GM12874 (cell line): Measurements from ENCODE around the gene BUB1B.

ENCODE experiments used
- TF ChIP-seq, protein P1 (sequence below): IDR thresholded peaks from 2 replicates; pipeline ENCODE4 v1.5.1; 2011; ENCODE audit warnings: low read depth, mild to moderate bottlenecking, control low read depth, low read length, moderate library complexity; ENCODE audit not compliant: insufficient read depth

BUB1B gene

DNA sequence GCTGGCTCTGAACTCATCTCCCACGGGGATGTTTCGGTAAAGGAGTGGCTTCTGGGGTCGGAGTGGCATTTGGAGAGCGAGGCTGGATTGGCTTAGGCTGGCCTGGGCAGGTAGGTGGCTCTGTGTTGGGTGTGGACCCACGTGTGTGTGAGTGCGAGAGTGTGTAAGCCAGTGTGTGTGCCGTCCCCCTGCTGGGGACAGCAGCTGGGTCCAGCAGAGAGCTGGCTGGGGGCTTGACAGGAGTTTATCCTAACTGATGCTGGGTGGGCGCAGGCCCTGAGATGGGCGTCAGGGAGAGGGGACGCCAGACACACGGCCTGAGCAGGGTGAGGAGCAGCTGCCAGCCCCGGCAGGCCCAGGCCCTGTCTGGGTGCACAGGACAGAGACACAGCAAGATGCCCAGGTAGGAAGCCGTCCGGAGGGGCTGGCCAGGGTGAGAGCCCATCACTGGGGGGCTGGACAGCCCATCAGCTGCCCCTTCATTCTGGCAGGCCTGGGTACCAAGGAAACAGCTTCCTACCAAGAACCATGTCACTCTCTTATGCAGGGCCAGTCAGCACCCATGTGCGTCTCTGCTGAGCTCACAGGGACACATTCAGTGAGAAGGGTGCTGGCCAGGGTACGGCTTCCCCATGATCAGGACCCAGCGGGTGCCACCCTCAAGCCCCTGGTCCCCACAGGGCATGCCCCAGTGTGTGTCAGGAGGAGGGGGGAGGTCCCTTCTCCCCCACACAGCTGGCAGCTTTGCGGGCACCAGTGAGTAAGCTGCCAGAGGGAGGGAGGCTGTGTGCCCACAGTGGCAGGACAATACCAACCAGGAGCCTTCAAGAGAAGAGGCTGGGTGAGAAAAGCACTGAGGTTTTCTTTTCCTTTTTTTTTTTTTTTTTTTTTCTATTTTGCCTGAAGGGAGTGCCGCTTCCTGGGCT, 79.1 kb downstream of the BUB1B start:
- TF ChIP-seq, protein P1, sequence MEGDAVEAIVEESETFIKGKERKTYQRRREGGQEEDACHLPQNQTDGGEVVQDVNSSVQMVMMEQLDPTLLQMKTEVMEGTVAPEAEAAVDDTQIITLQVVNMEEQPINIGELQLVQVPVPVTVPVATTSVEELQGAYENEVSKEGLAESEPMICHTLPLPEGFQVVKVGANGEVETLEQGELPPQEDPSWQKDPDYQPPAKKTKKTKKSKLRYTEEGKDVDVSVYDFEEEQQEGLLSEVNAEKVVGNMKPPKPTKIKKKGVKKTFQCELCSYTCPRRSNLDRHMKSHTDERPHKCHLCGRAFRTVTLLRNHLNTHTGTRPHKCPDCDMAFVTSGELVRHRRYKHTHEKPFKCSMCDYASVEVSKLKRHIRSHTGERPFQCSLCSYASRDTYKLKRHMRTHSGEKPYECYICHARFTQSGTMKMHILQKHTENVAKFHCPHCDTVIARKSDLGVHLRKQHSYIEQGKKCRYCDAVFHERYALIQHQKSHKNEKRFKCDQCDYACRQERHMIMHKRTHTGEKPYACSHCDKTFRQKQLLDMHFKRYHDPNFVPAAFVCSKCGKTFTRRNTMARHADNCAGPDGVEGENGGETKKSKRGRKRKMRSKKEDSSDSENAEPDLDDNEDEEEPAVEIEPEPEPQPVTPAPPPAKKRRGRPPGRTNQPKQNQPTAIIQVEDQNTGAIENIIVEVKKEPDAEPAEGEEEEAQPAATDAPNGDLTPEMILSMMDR: no peak

- TF ChIP-seq, protein P1: no peak
Observed at GRCh38 chr15:40240619-40241221, 79.9 kb downstream of the BUB1B start.

GRCh38 chr15:40241269-40242212, 80.7 kb downstream of the BUB1B start:
- TF ChIP-seq, protein P1: no peak

DNA sequence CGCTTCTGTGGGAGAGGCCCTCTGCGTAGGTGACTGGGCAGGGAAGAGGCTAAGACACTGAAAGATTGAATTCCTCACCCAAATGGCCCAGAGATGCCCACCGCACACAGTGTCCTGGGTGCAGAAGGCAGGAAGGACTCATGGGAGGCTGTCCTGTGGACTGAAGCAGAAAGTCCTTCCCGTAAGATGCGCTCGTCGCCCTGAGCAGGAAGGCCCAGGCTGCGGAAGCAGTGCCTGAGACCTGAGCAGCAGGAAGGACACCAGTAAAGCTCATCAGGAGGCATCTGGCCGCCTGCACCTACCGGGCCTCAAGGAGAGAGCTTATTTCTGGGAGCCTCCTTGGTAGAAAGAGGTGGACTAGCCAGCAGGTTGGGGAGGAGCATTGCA, 81.3 kb downstream of the BUB1B start:
- TF ChIP-seq, protein P1: no peak

DNA sequence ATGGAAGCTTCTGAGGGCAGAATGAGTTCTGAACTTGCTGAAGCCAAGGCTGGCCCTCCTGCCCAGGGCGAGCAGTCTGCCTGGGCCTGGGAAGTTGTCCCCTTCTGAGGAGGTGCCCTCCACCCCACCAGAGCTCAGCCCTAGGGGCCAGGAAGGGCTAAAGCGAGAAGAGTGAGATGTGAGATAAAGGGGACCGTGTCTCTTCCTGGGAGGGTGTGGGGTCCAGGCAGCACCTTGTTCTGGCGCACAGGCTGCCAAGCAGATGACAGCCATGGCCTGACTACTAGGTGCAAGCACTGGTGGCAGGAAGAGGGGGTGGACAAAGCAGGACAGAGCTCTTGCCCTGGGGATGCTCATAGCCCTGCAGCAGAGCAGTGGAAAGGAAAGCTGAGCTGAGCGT, 81.7 kb downstream of the BUB1B start:
- TF ChIP-seq, protein P1: no peak

- TF ChIP-seq, protein P1: no peak
Observed at GRCh38 chr15:40243126-40243810, 82.4 kb downstream of the BUB1B start.
